Measurements from ENCODE around the gene CD6. TPM values are rescaled to one million over a fixed set of nuclear protein-coding genes. Genes with fewer than 3 reads are reported as not detected.

The CD6 gene
- total RNA-seq, 6 experiments from 2014 or later, result 0.29 to 2.4 (median 0.52) TPM

- WGBS (ENCODE audit: insufficient coverage, low coverage, low lambda C conversion rate, missing lambda C conversion rate), result 74% methylated on average over 9 of the region's 15 CpGs
- no peak for TF ChIP-seq POLR2A (IDR thresholded peaks at IDR 0.05)
- TF ChIP-seq, protein P1, sequence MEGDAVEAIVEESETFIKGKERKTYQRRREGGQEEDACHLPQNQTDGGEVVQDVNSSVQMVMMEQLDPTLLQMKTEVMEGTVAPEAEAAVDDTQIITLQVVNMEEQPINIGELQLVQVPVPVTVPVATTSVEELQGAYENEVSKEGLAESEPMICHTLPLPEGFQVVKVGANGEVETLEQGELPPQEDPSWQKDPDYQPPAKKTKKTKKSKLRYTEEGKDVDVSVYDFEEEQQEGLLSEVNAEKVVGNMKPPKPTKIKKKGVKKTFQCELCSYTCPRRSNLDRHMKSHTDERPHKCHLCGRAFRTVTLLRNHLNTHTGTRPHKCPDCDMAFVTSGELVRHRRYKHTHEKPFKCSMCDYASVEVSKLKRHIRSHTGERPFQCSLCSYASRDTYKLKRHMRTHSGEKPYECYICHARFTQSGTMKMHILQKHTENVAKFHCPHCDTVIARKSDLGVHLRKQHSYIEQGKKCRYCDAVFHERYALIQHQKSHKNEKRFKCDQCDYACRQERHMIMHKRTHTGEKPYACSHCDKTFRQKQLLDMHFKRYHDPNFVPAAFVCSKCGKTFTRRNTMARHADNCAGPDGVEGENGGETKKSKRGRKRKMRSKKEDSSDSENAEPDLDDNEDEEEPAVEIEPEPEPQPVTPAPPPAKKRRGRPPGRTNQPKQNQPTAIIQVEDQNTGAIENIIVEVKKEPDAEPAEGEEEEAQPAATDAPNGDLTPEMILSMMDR (IDR thresholded peaks at IDR 0.05), result no peak
- DNase-seq, result no peak
- intact Hi-C loops (cut with DNase I), result no loop called here
- H3K27me3 ChIP-seq, result no peaks in the 10 kb centered on the region
- no peaks in the 10 kb centered on the region for H3K9me3 ChIP-seq
- ATAC-seq, result no peak
- no peak overlapping the region for H3K4me3 ChIP-seq
- no peaks in the 10 kb centered on the region for H3K36me3 ChIP-seq
- no peak overlapping the region for H3K27ac ChIP-seq
- H3K4me1 ChIP-seq, result no peaks in the 10 kb centered on the region
These were observed 63.4 kb downstream of the CD6 start for GRCh38 chr11:61034704-61035525.

- DNase-seq (no peak), ATAC-seq (no peak)
- Histone ChIP-seq H3K27me3 (no peaks in the 10 kb centered on the region), H3K4me1 (no peaks in the 10 kb centered on the region), H3K4me3 (no peak overlapping the region), H3K36me3 (no peaks in the 10 kb centered on the region), H3K9me3 (no peaks in the 10 kb centered on the region), H3K27ac (no peak overlapping the region)
- intact Hi-C loops (cut with DNase I), result no loop called here
- TF ChIP-seq POLR2A (IDR thresholded peaks at IDR 0.05), result no peak
- TF ChIP-seq, protein P1 (IDR thresholded peaks at IDR 0.05), result no peak
- WGBS (ENCODE audit: insufficient coverage, low coverage, low lambda C conversion rate, missing lambda C conversion rate), result 98% methylated on average over 8 of the region's 10 CpGs
These were observed 64.0 kb downstream of the CD6 start for GRCh38 chr11:61035526-61035835.

DNA sequence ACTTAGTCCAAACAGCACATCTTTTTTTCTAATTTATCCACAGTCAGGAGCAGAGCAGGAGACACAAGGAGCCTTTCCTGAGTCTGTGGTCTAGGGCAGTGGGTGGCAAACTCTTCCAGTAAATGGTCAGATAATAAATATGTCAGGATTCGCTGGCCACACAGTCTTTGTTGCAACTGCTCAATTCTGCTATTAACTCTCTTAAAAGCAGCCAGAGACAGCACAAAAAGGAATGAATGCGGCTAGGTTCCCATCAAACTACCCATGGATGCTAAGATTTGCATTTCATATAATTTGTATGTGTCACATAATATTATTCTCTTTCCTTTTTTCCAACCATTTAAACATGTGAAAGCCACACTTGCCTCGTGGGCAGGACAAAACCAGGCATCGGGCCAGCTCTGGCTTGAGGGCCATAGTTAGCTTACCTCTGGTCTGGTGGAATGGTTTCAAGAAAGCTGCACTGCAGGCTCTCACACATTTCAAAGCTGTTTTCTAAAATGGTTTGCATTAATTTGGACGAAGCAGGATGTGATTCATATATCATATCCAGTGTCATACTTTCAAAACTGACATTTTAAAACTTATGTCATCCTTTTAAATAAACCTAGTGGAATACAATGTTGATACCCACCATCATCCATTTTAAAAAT is 66.1 kb downstream of the CD6 start:
- Histone ChIP-seq H3K36me3 (no peaks in the 10 kb centered on the region), H3K27ac (no peak overlapping the region), H3K27me3 (no peaks in the 10 kb centered on the region), H3K4me3 (no peak overlapping the region), H3K4me1 (no peaks in the 10 kb centered on the region), H3K9me3 (no peaks in the 10 kb centered on the region)
- no peak for DNase-seq
- no peak for ATAC-seq
- WGBS (ENCODE audit: insufficient coverage, low coverage, low lambda C conversion rate, missing lambda C conversion rate), result 43% methylated on average over 4 of the region's 5 CpGs
- intact Hi-C loops (cut with DNase I), result no loop called here
- TF ChIP-seq, protein P1 (IDR thresholded peaks at IDR 0.05), result no peak
- no peak for TF ChIP-seq POLR2A (IDR thresholded peaks at IDR 0.05)

GRCh38 chr11:61039916-61040315 is 68.4 kb downstream of the CD6 start:
- DNase-seq (no peak), ATAC-seq (no peak)
- Histone ChIP-seq H3K27me3 (no peaks in the 10 kb centered on the region), H3K36me3 (no peaks in the 10 kb centered on the region), H3K9me3 (no peaks in the 10 kb centered on the region), H3K4me3 (no peak overlapping the region), H3K4me1 (no peaks in the 10 kb centered on the region), H3K27ac (no peak overlapping the region)
- TF ChIP-seq, protein P1 (IDR thresholded peaks at IDR 0.05), result no peak
- no peak for TF ChIP-seq POLR2A (IDR thresholded peaks at IDR 0.05)
- intact Hi-C loops (cut with DNase I), result no loop called here
- 51% methylated on average over 2 of the region's 5 CpGs for WGBS (ENCODE audit: insufficient coverage, low coverage, low lambda C conversion rate, missing lambda C conversion rate)

Data from right lobe of liver (tissue), 6 donors.